HG03354 (cell line): Measurements from ENCODE around the gene SLC22A25.
"Not testable (repeated sequence)": the region's sequence is repeated elsewhere in the genome, so short reads cannot be mapped to it uniquely, and the experiment has no call there.

Experiments
- ATAC-seq: cut with Tn5 transposase; IDR thresholded peaks from one replicate; pipeline ENCODE4 v1.9.1; 2021; ENCODE audit warnings: mild to moderate bottlenecking; ENCODE audit not compliant: unreplicated experiment, poor library complexity, severe bottlenecking

SLC22A25 gene

GRCh38 chr11:63243533-63243932 lies at the start of gene SLC22A25:
Gene SLC22A25 (minus strand): TSS chr11:63243599. CDS start chr11:63229652, 13,947 bp downstream.
- no peak for ATAC-seq

GRCh38 chr11:63290285-63290684 lies 46.9 kb upstream of the SLC22A25 start:
- ATAC-seq = no peak

- ATAC-seq = no peak
These were observed 46.3 kb upstream of the SLC22A25 start for GRCh38 chr11:63289658-63290057.

GRCh38 chr11:63282579-63282978 lies 39.2 kb upstream of the SLC22A25 start:
- no peak for ATAC-seq

- ATAC-seq = no peak
These were observed 37.5 kb upstream of the SLC22A25 start for GRCh38 chr11:63280920-63281319.

- no peak for ATAC-seq
These were observed 34.0 kb upstream of the SLC22A25 start for GRCh38 chr11:63277345-63277943.

GRCh38 chr11:63274776-63275175 lies 31.4 kb upstream of the SLC22A25 start:
- no peak for ATAC-seq

GRCh38 chr11:63273685-63274084 lies 30.3 kb upstream of the SLC22A25 start:
- ATAC-seq = no peak

- ATAC-seq = no peak
These were observed 19.1 kb upstream of the SLC22A25 start for GRCh38 chr11:63262547-63262946.

- ATAC-seq = no peak
These were observed 7.9 kb upstream of the SLC22A25 start for GRCh38 chr11:63251312-63251711.

- no peak for ATAC-seq
These were observed 7.0 kb upstream of the SLC22A25 start for GRCh38 chr11:63250162-63251050.

GRCh38 chr11:63248966-63249365 lies 5.6 kb upstream of the SLC22A25 start:
- ATAC-seq = no peak

- ATAC-seq = not testable (repeated sequence)
These were observed 4.0 kb upstream of the SLC22A25 start for GRCh38 chr11:63247237-63248002.

- ATAC-seq = no peak
These were observed 2.6 kb upstream of the SLC22A25 start for GRCh38 chr11:63246045-63246444.

GRCh38 chr11:63244862-63245261 lies 1.5 kb upstream of the SLC22A25 start:
- ATAC-seq = no peak

GRCh38 chr11:63242089-63242781 lies 1.2 kb downstream of the SLC22A25 start:
- no peak for ATAC-seq

GRCh38 chr11:63240791-63241379 lies 2.5 kb downstream of the SLC22A25 start:
- no peak for ATAC-seq

GRCh38 chr11:63240098-63240497 lies 3.3 kb downstream of the SLC22A25 start:
- ATAC-seq = no peak

- no peak for ATAC-seq
These were observed 4.1 kb downstream of the SLC22A25 start for GRCh38 chr11:63239254-63239653.
